Panc1 (cell line): ENCODE data around the gene PPP1R12A. TPM values are rescaled to one million over a fixed set of nuclear protein-coding genes. Genes with fewer than 3 reads are reported as not detected.

Source experiments
- ATAC-seq: fragments of 200-7000 bp; cut with Tn5 transposase; 2 replicates; pipeline ENCODE4 v1.9.1; 2020; ENCODE audit warnings: mild to moderate bottlenecking, moderate library complexity
- BruUV-seq: library from RNA; stranded (reverse); fragments of 400-500 nt; replicated peaks from 2 replicates; lab custom pipeline; 2021; lab: Mats Ljungman, UMichigan
- CTCF ChIA-PET: fragments of 300-600 bp; sonication (Branson Sonifier 250); formaldehyde crosslinking; loops from one replicate; lab custom pipeline; 2022; ENCODE audit warnings: antibody characterized with exemption; lab: Charles Lee
- POLR2A ChIA-PET: fragments of 300-600 bp; sonication (Branson Sonifier 250); formaldehyde crosslinking; loops from one replicate; lab custom pipeline; 2022; ENCODE audit warnings: antibody characterized with exemption; lab: Charles Lee
- DNase-seq: peaks from one replicate; pipeline ENCODE4 v3.0.0-alpha.2; 2010; ENCODE audit warnings: low read depth, low spot score
- H3K27ac ChIP-seq: 2 replicates; pipeline ENCODE4 v1.5.1; 2011; ENCODE audit warnings: mild to moderate bottlenecking, low read length, inconsistent platforms
- H3K27me3 ChIP-seq: fragments of 200-500 bp; sonication (Bioruptor generic); 2 replicates; pipeline ENCODE4 v1.6.0; 2014; ENCODE audit warnings: low read length, inconsistent platforms; ENCODE audit not compliant: control insufficient read depth, insufficient read depth
- H3K36me3 ChIP-seq: fragments of 200-500 bp; sonication (Bioruptor generic); 2 replicates; pipeline ENCODE4 v1.5.1; 2014; ENCODE audit warnings: inconsistent platforms, mild to moderate bottlenecking, low read length, moderate library complexity; ENCODE audit not compliant: control insufficient read depth, insufficient read depth
- H3K4me1 ChIP-seq: 2 replicates; pipeline ENCODE4 v1.5.1; 2011; ENCODE audit warnings: inconsistent platforms, mild to moderate bottlenecking, low read length, moderate library complexity; ENCODE audit not compliant: control insufficient read depth, insufficient read depth
- H3K4me3 ChIP-seq, 2 experiments: 2 replicates each; pipeline ENCODE4 v1.5.1; 2011 to 2012; ENCODE audit warnings: low read depth in 2 of 2, low read length in 2 of 2, mild to moderate bottlenecking in 2 of 2, inconsistent platforms in 1 of 2, moderate library complexity in 1 of 2
- H3K9me3 ChIP-seq: fragments of 200-500 bp; sonication (Bioruptor generic); 2 replicates; pipeline ENCODE4 v1.5.1; 2014; ENCODE audit warnings: low read depth, mild to moderate bottlenecking, inconsistent platforms, low read length, moderate library complexity; ENCODE audit not compliant: control insufficient read depth, insufficient read depth
- CTCF ChIP-seq: fragments of 450-650 bp; IDR thresholded peaks from 2 replicates; pipeline ENCODE4 v1.5.1; 2017; ENCODE audit warnings: mild to moderate bottlenecking
- POLR2AphosphoS5 ChIP-seq: IDR thresholded peaks from 2 replicates; pipeline ENCODE4 v1.6.1; 2012; ENCODE audit warnings: mild to moderate bottlenecking, low read depth, low read length, moderate library complexity
- REST ChIP-seq, 2 experiments: IDR thresholded peaks; 2 replicates each; pipeline ENCODE4 v1.6.1; 2011 to 2012; ENCODE audit warnings: low read depth in 2 of 2, control low read depth in 1 of 2, low read length in 1 of 2, mild to moderate bottlenecking in 1 of 2, moderate library complexity in 1 of 2; ENCODE audit not compliant: insufficient read depth in 1 of 2
- SIN3A ChIP-seq: IDR thresholded peaks from 2 replicates; pipeline ENCODE4 v1.6.1; 2012; ENCODE audit warnings: low read depth, mild to moderate bottlenecking, low read length, moderate library complexity, borderline replicate concordance; ENCODE audit not compliant: insufficient read depth
- TCF7L2 ChIP-seq: IDR thresholded peaks from 2 replicates; pipeline ENCODE4 v1.6.1; 2011; ENCODE audit warnings: mild to moderate bottlenecking, low read depth, low read length, inconsistent platforms
- in situ Hi-C: cut with HindIII; loops from 2 replicates; pipeline ENCODE4 v1.10.0; 2016; ENCODE audit warnings: low sequenced_read_pairs, low pct_unique_long_range_greater_than_20kb
- intact Hi-C: fragments of 100-400 bp; cut with micrococcal nuclease; formaldehyde crosslinking; loops from one replicate; pipeline ENCODE4 v1.10.0; 2022; ENCODE audit not compliant: unreplicated experiment
- total RNA-seq: library from RNA; stranded (reverse); gene quantifications from one replicate; pipeline ENCODE4 v1.2.1, GENCODE V29; 2021; ENCODE audit not compliant: unreplicated experiment

Gene PPP1R12A
- total RNA-seq, 1 experiment from 2014 or later = 61.6 TPM

DNA sequence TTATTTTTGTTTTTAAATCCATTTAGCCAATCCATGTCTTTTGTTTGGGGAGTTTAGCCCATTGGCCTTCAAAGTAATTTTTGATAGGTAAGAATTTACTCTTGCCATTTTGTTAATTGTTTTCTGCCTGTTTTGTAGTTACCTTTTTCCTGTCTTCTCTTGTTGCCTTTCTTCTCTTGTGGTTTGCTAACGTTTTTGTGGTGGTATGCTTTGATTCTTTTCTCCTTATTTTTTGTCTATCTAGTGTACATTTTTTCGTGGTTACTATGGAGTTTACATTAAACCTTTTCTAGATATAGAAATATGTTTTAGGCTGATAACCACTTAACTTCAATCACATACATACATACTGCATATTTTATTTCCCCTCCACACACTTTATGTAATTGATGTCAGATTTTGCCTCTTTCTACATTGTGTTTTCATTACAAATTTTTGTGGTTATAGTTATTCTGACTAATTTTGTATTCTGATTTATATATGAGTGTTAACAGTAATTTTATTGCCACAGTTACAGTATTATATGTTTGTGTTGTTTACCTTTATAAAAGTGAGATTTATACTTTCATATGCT is 19.2 kb upstream of the PPP1R12A start:
- POLR2A ChIA-PET = no interaction called here
- no peaks in the 10 kb centered on the region for H3K4me1 ChIP-seq
- in situ Hi-C loops = no loop called here
- intact Hi-C loops = no loop called here
- TF ChIP-seq REST (IDR thresholded peaks at IDR 0.05; ENCODE audit: insufficient read depth in 1 of 2, low read depth in 2 of 2, low read length in 1 of 2) = no peak
- no peak for TF ChIP-seq CTCF
- no peak for TF ChIP-seq POLR2AphosphoS5
- no peak for TF ChIP-seq TCF7L2
- no peak for TF ChIP-seq SIN3A
- CTCF ChIA-PET = no interaction called here
- no peaks in the 10 kb centered on the region for H3K27me3 ChIP-seq
- BruUV-seq = no TSS peak
- no peaks in the 10 kb centered on the region for H3K9me3 ChIP-seq
- H3K36me3 ChIP-seq = no peaks in the 10 kb centered on the region
- H3K4me3 ChIP-seq = no peak overlapping the region
- DNase-seq (no peak), ATAC-seq (no peak)
- H3K27ac ChIP-seq = no peak overlapping the region

- DNase-seq (no peak), ATAC-seq (no peak)
- no peak for TF ChIP-seq CTCF
- no peak for TF ChIP-seq REST (IDR thresholded peaks at IDR 0.05; ENCODE audit: insufficient read depth in 1 of 2, low read depth in 2 of 2, low read length in 1 of 2)
- no peaks in the 10 kb centered on the region for H3K9me3 ChIP-seq
- no peaks in the 10 kb centered on the region for H3K4me1 ChIP-seq
- intact Hi-C loops = no loop called here
- H3K27me3 ChIP-seq = no peaks in the 10 kb centered on the region
- ChIA-PET CTCF (no interaction called here), POLR2A (no interaction called here)
- BruUV-seq = no TSS peak
- H3K4me3 ChIP-seq = no peak overlapping the region
- in situ Hi-C loops = no loop called here
- H3K36me3 ChIP-seq = no peaks in the 10 kb centered on the region
- H3K27ac ChIP-seq = no peak overlapping the region
Observed at GRCh38 chr12:79949098-79949497, 14.2 kb upstream of the PPP1R12A start.
